Effector memory CD8-positive, alpha-beta T cell (primary cell): Measurements from ENCODE around the gene AREG.
"Not testable (repeated sequence)": the region's sequence is repeated elsewhere in the genome, so short reads cannot be mapped to it uniquely, and the experiment has no call there.

Experiments
- ATAC-seq: fragments of 150-1000 bp; cut with Tn5 transposase; replicated peaks from 2 replicates; pipeline ENCODE4 v1.10.0; 2021; ENCODE audit warnings: mild to moderate bottlenecking, moderate library complexity
- DNase-seq, 3 experiments: peaks; one replicate each; pipeline ENCODE4 v3.0.0; 2021
- H3K27ac Mint-ChIP-seq, 2 donors: one replicate each; pipeline ENCODE4 v1.8.0; 2022; ENCODE audit warnings: mild to moderate bottlenecking in 2 of 2, mixed read lengths in 2 of 2, moderate library complexity in 2 of 2
- H3K27me3 Mint-ChIP-seq, 2 donors: one replicate each; pipeline ENCODE4 v1.8.0; 2022; ENCODE audit warnings: mixed read lengths in 2 of 2
- H3K36me3 Mint-ChIP-seq: one replicate; pipeline ENCODE4 v1.8.0; 2022; ENCODE audit warnings: mild to moderate bottlenecking, moderate library complexity, mixed read lengths; ENCODE audit not compliant: insufficient read depth
- H3K4me1 Mint-ChIP-seq, 2 donors: one replicate each; pipeline ENCODE4 v1.8.0; 2022; ENCODE audit warnings: low read depth in 2 of 2, mixed read lengths in 2 of 2
- H3K4me3 Mint-ChIP-seq, 2 donors: one replicate each; pipeline ENCODE4 v1.8.0; 2022; ENCODE audit warnings: mild to moderate bottlenecking in 2 of 2, mixed read lengths in 2 of 2, moderate library complexity in 2 of 2
- H3K9me3 Mint-ChIP-seq, 2 donors: one replicate each; pipeline ENCODE4 v1.8.0; 2022; ENCODE audit warnings: mixed read lengths in 2 of 2
- total RNA-seq, 9 experiments: gene quantifications; one replicate each; lab custom pipeline; 2026; lab: John Stamatoyannopoulos, UW

Gene AREG
- 0.60 to 71.7 (median 1.5) reads per million in 9 experiments for total RNA-seq

- Mint-ChIP-seq H3K4me1 (peaks cover 5% of the 10 kb centered on the region in 2 donors), H3K36me3 (peaks cover 10% of the 10 kb centered on the region), H3K9me3 (no peaks in the 10 kb centered on the region), H3K27me3 (no peaks in the 10 kb centered on the region), H3K4me3 (peak within 1 kb of the TSS; percentile 86 to 95), H3K27ac (peak within 1 kb of the TSS; percentile 56 to 95)
- peak; percentile 85 to 87 (median 87) for DNase-seq
- peak; percentile 94 for ATAC-seq
These were observed at the start of gene AREG for GRCh38 chr4:74444891-74445642. AREG (plus strand) TSS chr4:74445136; CDS start chr4:74445346, 210 bp downstream.

- ATAC-seq (no peak), DNase-seq (no peak)
- H3K4me1 Mint-ChIP-seq, result peaks cover 0 to 6% of the 10 kb centered on the region in 2 donors
- no peak overlapping the region for H3K27ac Mint-ChIP-seq
- no peaks in the 10 kb centered on the region for H3K9me3 Mint-ChIP-seq
- H3K27me3 Mint-ChIP-seq, result no peaks in the 10 kb centered on the region
- peaks cover 5% of the 10 kb centered on the region for H3K36me3 Mint-ChIP-seq
- H3K4me3 Mint-ChIP-seq, result no peak overlapping the region
These were observed 49.3 kb upstream of the AREG start for GRCh38 chr4:74395633-74396032.

GRCh38 chr4:74397748-74398426, 47.0 kb upstream of the AREG start:
- H3K27ac Mint-ChIP-seq, result peak overlapping the region; percentile 93 to 96
- H3K9me3 Mint-ChIP-seq, result no peaks in the 10 kb centered on the region
- H3K4me3 Mint-ChIP-seq, result peak overlapping the region; percentile 90 to 93
- peaks cover 0 to 6% of the 10 kb centered on the region in 2 donors for H3K4me1 Mint-ChIP-seq
- H3K27me3 Mint-ChIP-seq, result no peaks in the 10 kb centered on the region
- H3K36me3 Mint-ChIP-seq, result peaks cover 5% of the 10 kb centered on the region
- ATAC-seq (peak; percentile 67), DNase-seq (no peak)

DNA sequence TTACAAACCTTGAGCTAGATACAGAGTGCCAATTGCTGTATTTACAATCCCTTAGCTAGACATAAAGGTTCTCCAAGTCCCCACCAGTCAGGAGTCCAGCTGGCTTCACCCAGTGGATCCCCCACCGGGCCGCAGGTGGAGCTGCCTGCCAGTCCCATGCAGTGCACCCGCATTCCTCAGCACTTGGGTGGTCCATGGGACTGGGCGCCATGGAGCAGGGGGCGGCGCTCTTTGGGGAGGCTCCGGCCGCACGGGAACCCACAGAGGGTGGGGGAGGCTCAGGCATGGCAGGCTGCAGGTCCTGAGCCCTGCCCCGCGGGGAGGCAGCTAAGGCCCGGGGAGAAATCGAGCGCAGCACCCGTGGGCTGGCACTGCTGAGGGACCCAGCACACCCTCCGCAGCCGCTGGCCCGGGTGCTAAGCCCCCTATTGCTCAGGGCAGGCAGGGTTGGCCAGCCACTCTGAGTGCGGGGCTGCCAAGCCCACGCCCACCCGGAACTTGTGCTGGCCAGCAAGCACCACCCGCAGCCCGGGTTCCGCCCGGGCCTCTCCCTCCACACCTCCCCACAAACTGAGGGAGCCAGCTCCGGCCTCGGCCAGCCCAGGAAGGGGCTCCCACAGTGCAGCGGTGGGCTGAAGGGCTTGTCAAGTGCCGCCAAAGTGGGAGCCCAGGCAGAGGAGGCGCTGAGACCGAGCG, 45.9 kb upstream of the AREG start:
- H3K36me3 Mint-ChIP-seq, H3K27me3 Mint-ChIP-seq, ATAC-seq, H3K9me3 Mint-ChIP-seq, DNase-seq, H3K4me1 Mint-ChIP-seq: not testable (repeated sequence)
- peak overlapping the region in 1 of 2 donors; percentile 93 for H3K27ac Mint-ChIP-seq
- H3K4me3 Mint-ChIP-seq, result peak overlapping the region; percentile 90 to 93

- ATAC-seq, result no peak
- Mint-ChIP-seq H3K4me3 (no peak overlapping the region), H3K27ac (no peak overlapping the region), H3K4me1 (peaks cover 0 to 6% of the 10 kb centered on the region in 2 donors), H3K36me3 (peaks cover 5% of the 10 kb centered on the region), H3K9me3 (no peaks in the 10 kb centered on the region), H3K27me3 (no peaks in the 10 kb centered on the region)
- no peak for DNase-seq
These were observed 44.5 kb upstream of the AREG start for GRCh38 chr4:74400395-74400794.

DNA sequence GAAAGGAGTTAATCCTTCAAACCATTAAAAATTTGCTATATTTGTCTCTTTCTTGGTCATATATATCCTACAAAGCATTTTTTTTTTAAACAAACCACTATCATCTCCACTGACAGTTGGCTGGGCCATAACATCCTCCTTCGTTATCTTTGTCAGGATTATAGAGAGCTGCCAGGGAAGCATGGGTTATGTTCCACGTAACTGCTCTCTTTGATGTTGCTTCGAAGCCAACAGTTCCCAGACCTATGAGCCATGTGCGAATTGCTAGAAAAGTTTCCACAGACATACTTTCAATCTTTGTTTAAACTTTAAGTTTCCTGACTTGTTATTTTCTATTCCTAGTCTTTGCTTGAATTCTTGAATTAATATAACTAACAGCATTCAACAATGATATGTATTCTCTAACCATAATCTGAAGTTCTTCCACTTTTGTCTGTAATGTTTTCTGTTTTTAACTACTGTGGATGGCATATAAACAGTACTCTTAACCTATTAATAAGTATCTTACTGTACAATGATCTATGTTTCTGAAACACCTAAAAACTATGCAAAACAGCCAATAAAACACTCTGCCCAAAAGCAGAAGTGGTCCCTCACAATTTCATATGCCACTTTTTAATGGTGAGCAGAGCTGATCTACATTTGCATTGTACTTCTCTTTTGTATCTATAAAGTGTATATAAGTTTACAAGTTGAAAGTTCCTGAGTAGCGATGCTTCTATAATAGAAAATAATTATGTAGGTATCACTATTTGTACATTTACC, 42.1 kb upstream of the AREG start:
- H3K27me3 Mint-ChIP-seq, result no peaks in the 10 kb centered on the region
- peaks cover 0 to 6% of the 10 kb centered on the region in 2 donors for H3K4me1 Mint-ChIP-seq
- ATAC-seq (no peak), DNase-seq (no peak)
- H3K27ac Mint-ChIP-seq, result no peak overlapping the region
- H3K36me3 Mint-ChIP-seq, result peaks cover 5% of the 10 kb centered on the region
- no peaks in the 10 kb centered on the region for H3K9me3 Mint-ChIP-seq
- no peak overlapping the region for H3K4me3 Mint-ChIP-seq

DNA sequence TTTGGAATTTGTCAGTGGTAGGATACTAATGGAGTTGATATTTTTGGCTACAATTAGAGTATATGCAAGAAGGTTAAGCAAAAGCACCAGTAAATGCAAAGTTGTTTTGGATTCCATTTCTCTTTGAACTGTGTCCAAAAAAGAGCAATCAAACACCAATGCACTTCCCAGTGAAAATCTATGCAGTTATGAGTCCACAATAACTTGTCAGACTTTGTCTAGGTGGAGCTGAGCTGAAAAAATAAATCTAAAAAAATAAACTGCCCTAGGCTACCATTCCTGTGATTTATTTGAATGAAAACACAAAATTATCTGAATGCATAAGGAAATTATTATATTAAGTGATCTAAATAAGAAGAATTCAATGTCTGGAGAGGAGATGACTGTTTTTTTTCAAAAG, 37.0 kb upstream of the AREG start:
- no peak for DNase-seq
- Mint-ChIP-seq H3K4me1 (no peaks in the 10 kb centered on the region), H3K27me3 (peaks cover under 1 to 8% of the 10 kb centered on the region in 2 donors), H3K9me3 (no peaks in the 10 kb centered on the region), H3K27ac (no peak overlapping the region), H3K36me3 (no peaks in the 10 kb centered on the region), H3K4me3 (no peak overlapping the region)
- ATAC-seq, result no peak

DNA sequence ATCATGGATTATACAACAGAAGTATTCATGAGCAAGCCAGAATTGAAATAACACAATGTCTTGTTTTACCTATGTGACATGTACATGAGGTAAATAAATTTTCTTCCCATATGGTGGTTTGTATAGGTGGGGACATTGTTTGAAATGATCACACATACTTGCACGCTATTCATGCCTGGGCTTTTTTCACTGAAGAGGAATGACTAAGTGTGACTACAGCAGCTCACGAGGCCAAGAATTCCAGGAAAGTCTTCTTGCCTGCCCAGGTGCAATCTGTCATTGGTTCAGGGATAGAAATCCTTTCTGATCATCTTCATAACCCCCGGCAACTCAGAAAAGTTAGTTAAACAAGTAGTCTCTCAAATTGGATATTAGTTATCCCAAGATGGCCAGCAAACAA, 36.3 kb upstream of the AREG start:
- Mint-ChIP-seq H3K27ac (no peak overlapping the region), H3K4me1 (no peaks in the 10 kb centered on the region), H3K9me3 (no peaks in the 10 kb centered on the region), H3K27me3 (peaks cover 6 to 8% of the 10 kb centered on the region in 2 donors), H3K36me3 (no peaks in the 10 kb centered on the region), H3K4me3 (no peak overlapping the region)
- DNase-seq (no peak), ATAC-seq (no peak)

- ATAC-seq, result no peak
- H3K4me3 Mint-ChIP-seq, result no peak overlapping the region
- no peaks in the 10 kb centered on the region for H3K9me3 Mint-ChIP-seq
- H3K36me3 Mint-ChIP-seq, result no peaks in the 10 kb centered on the region
- no peak overlapping the region for H3K27ac Mint-ChIP-seq
- no peak for DNase-seq
- peaks cover 8 to 17% of the 10 kb centered on the region in 2 donors for H3K27me3 Mint-ChIP-seq
- no peaks in the 10 kb centered on the region for H3K4me1 Mint-ChIP-seq
These were observed 34.7 kb upstream of the AREG start for GRCh38 chr4:74410272-74410671.

DNA sequence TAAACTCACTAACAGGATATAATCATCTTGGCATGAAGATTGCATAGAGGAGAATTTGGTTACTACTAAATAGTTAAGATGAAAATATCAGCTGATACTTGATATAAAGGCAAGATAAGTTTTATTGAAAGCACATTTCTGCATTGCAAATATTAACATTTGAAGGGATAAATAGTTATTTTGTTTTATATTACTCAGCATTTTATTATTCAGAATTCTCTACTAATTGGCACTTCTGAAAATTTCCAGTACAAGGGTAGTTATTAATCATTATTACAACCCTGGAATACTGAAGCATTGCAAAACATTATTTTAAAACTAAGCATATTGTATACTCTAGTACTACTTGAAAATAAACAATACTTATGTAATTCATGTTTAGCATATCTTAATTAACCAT, 32.7 kb upstream of the AREG start:
- Mint-ChIP-seq H3K27me3 (peaks cover 8 to 24% of the 10 kb centered on the region in 2 donors), H3K27ac (no peak overlapping the region), H3K9me3 (no peaks in the 10 kb centered on the region), H3K4me1 (no peaks in the 10 kb centered on the region), H3K4me3 (no peak overlapping the region), H3K36me3 (no peaks in the 10 kb centered on the region)
- ATAC-seq (no peak), DNase-seq (no peak)

DNA sequence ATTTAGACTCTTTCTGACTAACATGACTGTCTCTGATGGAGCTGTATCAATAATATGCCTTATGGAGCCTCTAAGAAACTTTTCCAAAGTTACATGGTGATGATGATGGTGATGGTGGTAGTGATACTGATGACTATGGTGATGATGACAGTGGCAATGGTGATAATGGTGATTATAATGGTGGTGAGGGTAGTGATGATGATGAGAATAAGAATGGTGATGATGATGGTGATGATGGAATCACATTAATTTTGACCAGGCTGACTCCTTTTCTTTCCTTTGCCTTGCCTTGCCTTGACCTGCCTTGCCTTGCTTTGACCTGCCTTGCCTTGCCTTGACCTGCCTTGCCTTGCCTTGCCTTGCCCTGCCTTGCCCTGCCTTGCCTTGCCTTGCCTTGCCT, 31.7 kb upstream of the AREG start:
- ATAC-seq, result no peak
- Mint-ChIP-seq H3K27ac (no peak overlapping the region), H3K4me1 (no peaks in the 10 kb centered on the region), H3K36me3 (no peaks in the 10 kb centered on the region), H3K9me3 (no peaks in the 10 kb centered on the region), H3K4me3 (no peak overlapping the region), H3K27me3 (peaks cover 15 to 30% of the 10 kb centered on the region in 2 donors)
- DNase-seq, result no peak

GRCh38 chr4:74414149-74414809, 30.7 kb upstream of the AREG start:
- H3K9me3 Mint-ChIP-seq, result no peaks in the 10 kb centered on the region
- no peak overlapping the region for H3K27ac Mint-ChIP-seq
- no peaks in the 10 kb centered on the region for H3K4me1 Mint-ChIP-seq
- peaks cover 21 to 34% of the 10 kb centered on the region in 2 donors for H3K27me3 Mint-ChIP-seq
- H3K36me3 Mint-ChIP-seq, result no peaks in the 10 kb centered on the region
- no peak for ATAC-seq
- H3K4me3 Mint-ChIP-seq, result no peak overlapping the region
- DNase-seq, result no peak
